ENCODE data around the gene FRK.
"Not testable (repeated sequence)": the region's sequence is repeated elsewhere in the genome, so short reads cannot be mapped to it uniquely, and the experiment has no call there.

The FRK gene

GRCh38 chr6:116060572-116061283, at the start of gene FRK:
Gene FRK (minus strand): TSS chr6:116060891. CDS start chr6:116060311, 580 bp downstream.
- no peak for DNase-seq

- peak in 1 of 56 donors; percentile 11 for DNase-seq
Measured at GRCh38 chr6:116108836-116109235, 48.1 kb upstream of the FRK start.

GRCh38 chr6:116106146-116106545, 45.5 kb upstream of the FRK start:
- no peak for DNase-seq

GRCh38 chr6:116105247-116105646, 44.6 kb upstream of the FRK start:
- DNase-seq: no peak

DNA sequence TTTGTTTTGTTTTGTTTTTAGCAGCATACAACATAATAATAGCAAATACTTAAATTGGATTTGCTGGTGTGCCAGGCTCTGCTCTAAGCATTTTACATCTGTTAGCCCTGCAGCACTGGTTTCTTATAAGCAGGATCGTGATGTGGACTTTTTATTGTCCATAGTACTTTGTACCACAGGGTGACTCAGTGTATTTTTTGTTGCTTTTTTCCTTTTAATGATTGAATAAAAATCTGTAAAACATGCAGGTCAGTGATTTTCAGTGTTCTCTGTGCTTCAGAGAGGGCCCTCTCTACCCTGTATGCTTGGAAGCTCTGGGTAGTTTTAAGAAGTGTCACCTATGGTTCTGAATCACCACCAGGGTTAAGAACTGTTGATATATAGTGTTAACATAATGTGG, 43.9 kb upstream of the FRK start:
- DNase-seq: no peak

- DNase-seq: no peak
Measured at GRCh38 chr6:116102873-116103272, 42.2 kb upstream of the FRK start.

DNA sequence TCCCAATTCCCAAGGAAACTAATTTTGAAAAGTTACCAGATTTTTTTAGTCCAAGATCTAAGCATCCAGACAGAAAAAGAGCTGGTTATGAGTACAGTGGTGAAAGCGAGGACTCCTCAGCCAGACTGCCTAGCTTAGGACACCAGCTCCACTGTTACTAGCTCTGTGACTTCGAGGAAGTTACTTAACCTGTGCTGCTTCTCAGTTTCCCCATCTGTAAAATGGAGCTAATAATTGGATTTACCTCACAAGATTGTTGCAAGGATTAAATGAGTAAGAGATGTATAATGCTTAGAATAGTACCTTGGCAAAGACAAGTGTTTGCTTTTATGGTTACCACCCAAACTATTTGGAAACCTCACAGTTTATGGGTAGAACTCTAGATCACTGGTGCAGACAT, 41.1 kb upstream of the FRK start:
- no peak for DNase-seq

DNA sequence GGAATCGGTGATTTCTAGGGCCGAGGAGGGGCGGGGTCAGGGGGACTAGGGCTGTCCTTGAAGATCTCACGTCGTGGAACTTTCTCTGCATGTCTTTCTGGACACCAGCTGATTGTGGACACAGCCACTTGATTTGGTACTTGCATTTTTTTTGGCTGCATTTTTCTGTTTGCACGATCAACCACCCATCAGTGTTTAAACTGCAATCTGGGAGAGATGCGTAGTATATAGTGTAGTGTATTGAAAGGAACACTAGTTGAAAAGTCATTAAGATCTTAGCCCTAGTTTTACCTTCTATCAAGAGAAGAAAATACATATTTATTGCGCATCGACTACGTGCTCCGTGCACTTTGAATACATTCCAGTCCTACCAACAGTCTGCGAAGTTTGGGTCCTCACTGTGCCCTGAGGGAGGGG, 40.6 kb upstream of the FRK start:
- peak in 1 of 56 donors; percentile 51 for DNase-seq

DNA sequence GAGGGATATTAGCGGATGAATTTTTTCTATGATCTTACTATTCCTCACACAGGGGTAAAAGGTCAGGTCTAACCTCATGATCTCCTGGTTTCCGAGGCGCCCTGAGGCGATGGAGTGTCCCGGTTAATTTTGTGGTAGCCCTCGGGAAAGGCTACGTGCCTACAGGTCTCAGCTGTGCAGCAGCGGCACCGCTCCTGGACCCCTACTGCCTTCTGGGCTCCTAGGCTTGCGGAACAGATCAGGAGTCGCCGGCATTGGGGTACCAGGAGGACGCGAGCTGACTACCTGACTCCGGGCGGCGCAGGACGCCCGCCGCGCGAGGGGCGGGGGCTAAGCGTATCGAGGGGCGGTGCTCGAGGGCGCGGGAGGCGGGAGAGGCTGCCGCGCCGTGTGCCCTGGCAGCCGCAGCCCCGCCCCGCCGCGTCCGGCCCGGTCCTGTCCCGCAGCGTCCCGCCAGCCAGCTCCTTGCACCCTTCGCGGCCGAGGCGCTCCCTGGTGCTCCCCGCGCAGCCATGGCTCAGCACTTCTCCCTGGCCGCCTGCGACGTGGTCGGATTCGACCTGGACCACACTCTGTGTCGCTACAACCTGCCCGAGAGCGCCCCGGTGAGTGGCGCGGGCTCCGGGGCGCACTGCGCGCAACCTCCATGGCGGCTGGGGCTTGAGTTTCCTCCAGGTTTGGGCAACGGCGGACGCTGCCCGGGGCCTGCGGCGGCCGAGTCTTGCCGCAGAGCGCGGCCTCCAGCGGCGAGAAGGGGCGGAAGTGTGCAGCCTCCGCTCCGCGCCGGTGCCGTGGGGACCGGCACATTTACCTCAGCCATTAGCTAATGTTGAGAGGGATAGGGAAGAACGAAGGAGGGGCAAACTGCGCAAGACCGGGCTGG, 40.0 kb upstream of the FRK start, which contains the start of gene NT5DC1:
TSS of gene NT5DC1 (plus strand) at position 435 of the 883 bp plus-strand sequence. CDS start at position 513, 78 bp downstream.
- peak in 55 of 56 donors; percentile 30 to 90 (median 75) for DNase-seq

GRCh38 chr6:116099036-116099435, 38.3 kb upstream of the FRK start:
- DNase-seq: no peak

DNA sequence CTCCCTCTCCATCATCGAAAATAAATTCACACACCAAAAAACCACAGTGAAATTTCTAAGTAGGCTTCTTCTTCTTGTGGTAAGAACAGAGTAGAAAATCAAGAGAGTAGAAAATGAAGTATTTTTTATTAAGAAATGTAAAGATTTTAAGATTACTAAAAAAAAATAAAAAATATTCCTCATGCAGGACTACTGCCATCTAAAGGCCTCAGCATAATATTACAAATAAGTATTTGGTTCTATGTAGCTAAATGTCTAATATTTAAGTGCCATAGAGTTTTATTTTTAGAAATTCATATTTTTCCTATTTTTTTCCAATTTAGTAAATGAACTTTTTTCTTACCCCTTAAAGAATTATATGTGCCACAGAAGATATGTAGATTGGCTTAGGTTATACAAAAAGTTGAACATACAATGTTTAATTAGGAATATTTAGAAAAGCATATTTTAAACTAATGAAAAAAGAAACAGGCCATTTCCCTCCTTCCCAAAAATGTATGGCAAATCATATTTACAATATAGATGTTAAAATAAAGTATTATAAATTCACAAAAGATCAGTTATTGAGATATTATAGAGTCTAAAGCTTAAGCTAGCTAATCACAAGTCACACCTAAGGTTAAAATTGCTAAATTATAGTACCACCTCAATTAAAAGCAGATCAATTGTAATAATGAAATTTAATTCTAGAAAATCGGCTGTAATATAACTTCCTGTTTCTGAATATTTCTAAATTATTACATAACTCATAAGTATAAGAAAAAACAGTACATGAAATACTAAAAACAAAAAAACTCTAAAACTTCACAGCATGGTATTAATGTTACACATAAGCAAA, 36.5 kb upstream of the FRK start:
- DNase-seq: no peak

DNA sequence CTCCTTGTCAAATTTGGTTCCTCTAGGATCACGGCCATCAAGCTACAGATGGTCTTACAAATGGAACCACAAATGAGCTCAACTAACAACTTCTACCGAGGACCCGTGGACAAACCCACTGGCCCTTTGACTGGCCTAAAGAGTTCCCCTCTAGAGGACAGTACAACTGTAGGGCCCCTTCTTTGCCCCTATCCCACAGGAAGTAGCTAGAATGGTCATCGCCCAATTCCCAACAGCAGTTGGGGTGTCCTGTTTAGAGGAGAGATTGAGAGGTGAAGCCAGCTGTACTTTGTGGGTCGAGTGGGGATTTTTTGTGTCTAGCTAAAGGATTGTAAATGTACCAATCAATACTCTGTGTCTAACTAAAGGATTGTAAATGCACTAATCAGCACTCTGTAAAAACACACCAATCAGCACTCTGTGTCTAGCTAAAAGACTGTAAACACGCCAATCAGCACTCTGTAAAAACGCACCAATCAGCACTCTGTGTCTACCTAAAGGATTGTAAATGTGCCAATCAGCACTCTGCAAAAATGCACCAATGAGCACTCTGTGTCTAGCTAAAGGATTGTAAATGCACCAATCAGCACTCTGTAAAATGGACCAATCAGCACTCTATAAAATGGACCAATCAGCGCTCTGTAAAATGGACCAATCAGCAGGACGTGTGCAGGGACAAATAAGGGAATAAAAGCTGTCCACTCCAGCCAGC, 35.5 kb upstream of the FRK start:
- DNase-seq: not testable (repeated sequence)

DNA sequence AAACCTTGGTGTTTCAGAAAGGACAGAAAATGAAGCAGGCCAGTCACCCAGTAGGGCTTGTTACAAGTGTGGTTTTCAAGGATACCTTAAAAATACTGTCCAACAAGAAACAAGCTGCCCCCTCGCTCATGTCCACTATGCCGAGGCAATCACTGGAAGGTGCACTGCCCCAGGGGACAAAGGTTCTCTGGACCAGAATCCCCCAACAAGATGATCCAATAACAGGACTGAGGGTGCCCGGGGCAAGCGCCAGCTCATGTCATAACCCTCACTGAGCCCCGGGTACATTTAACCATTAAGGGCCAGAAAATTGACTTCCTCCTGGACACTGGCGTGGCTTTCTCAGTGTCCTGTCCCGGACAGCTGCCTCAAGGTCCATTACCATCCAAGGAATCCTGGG, 33.4 kb upstream of the FRK start:
- no peak for DNase-seq

GRCh38 chr6:116090251-116090650, 29.6 kb upstream of the FRK start:
- DNase-seq: no peak

GRCh38 chr6:116088946-116089345, 28.3 kb upstream of the FRK start:
- DNase-seq: no peak

- DNase-seq: no peak
Measured at GRCh38 chr6:116087437-116088027, 26.8 kb upstream of the FRK start.

GRCh38 chr6:116084284-116084683, 23.6 kb upstream of the FRK start:
- no peak for DNase-seq

DNA sequence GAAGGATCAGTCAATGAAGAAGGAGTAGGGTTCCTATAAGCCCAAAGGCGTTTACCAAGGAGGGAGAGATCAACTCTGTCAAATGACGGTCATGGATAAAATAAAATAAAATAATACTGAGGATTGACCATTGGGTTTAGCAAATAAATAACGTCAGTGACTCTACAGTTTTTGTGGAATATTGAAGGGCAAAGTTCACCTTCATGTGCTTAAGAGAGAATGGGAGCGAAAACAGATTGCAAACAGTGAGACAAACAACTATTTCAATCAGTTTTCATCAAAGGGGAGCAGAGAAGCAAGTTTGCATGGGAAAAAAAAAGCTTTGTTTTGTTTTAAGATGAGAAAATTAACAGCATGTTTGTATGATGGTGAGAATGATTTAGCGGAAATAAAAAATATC, 22.4 kb upstream of the FRK start:
- no peak for DNase-seq

- no peak for DNase-seq
Measured at GRCh38 chr6:116078945-116079344, 18.3 kb upstream of the FRK start.

- no peak for DNase-seq
Measured at GRCh38 chr6:116078522-116078921, 17.8 kb upstream of the FRK start.
